BE2C (cell line): ENCODE data around the gene RARRES1.

Experiments used
- DNase-seq: peaks from one replicate; pipeline ENCODE4 v3.0.0-alpha.2; 2020
- H3K27me3 ChIP-seq: fragments of 250-450 bp; sonication (Bioruptor Pico); 2 replicates; pipeline ENCODE4 v1.5.1; 2020; ENCODE audit warnings: mild to moderate bottlenecking
- H3K36me3 ChIP-seq: fragments of 250-450 bp; sonication (Bioruptor Pico); 2 replicates; pipeline ENCODE4 v1.5.1; 2020; ENCODE audit warnings: mild to moderate bottlenecking
- H3K4me1 ChIP-seq: fragments of 250-450 bp; sonication (Bioruptor Pico); 2 replicates; pipeline ENCODE4 v1.5.1; 2020
- H3K4me3 ChIP-seq: 2 replicates; pipeline ENCODE4 v1.5.1; 2011; ENCODE audit warnings: low read depth, low read length
- H3K9me3 ChIP-seq: fragments of 250-450 bp; sonication (Bioruptor Pico); 2 replicates; pipeline ENCODE4 v1.5.1; 2020
- TF ChIP-seq, protein P1 (sequence below): IDR thresholded peaks from 2 replicates; pipeline ENCODE4 v1.5.1; 2012; ENCODE audit warnings: mild to moderate bottlenecking, low read depth, low read length

The RARRES1 gene

GRCh38 chr3:158768881-158769543 is 36.8 kb upstream of the RARRES1 start:
- no peaks in the 10 kb centered on the region for H3K9me3 ChIP-seq
- DNase-seq, result no peak
- no peak overlapping the region for H3K4me3 ChIP-seq
- no peaks in the 10 kb centered on the region for H3K36me3 ChIP-seq
- TF ChIP-seq, protein P1, sequence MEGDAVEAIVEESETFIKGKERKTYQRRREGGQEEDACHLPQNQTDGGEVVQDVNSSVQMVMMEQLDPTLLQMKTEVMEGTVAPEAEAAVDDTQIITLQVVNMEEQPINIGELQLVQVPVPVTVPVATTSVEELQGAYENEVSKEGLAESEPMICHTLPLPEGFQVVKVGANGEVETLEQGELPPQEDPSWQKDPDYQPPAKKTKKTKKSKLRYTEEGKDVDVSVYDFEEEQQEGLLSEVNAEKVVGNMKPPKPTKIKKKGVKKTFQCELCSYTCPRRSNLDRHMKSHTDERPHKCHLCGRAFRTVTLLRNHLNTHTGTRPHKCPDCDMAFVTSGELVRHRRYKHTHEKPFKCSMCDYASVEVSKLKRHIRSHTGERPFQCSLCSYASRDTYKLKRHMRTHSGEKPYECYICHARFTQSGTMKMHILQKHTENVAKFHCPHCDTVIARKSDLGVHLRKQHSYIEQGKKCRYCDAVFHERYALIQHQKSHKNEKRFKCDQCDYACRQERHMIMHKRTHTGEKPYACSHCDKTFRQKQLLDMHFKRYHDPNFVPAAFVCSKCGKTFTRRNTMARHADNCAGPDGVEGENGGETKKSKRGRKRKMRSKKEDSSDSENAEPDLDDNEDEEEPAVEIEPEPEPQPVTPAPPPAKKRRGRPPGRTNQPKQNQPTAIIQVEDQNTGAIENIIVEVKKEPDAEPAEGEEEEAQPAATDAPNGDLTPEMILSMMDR, result no peak
- no peaks in the 10 kb centered on the region for H3K27me3 ChIP-seq
- no peaks in the 10 kb centered on the region for H3K4me1 ChIP-seq

- Histone ChIP-seq H3K4me3 (no peak overlapping the region), H3K36me3 (no peaks in the 10 kb centered on the region), H3K27me3 (no peaks in the 10 kb centered on the region), H3K9me3 (no peaks in the 10 kb centered on the region), H3K4me1 (no peaks in the 10 kb centered on the region)
- DNase-seq, result no peak
- TF ChIP-seq, protein P1, result no peak
Observed at GRCh38 chr3:158768361-158768787, 36.1 kb upstream of the RARRES1 start.

- no peak for DNase-seq
- TF ChIP-seq, protein P1, result no peak
- H3K27me3 ChIP-seq, result no peaks in the 10 kb centered on the region
Observed at GRCh38 chr3:158766364-158766763, 34.1 kb upstream of the RARRES1 start.

GRCh38 chr3:158765518-158766205 is 33.4 kb upstream of the RARRES1 start:
- Histone ChIP-seq H3K36me3 (no peaks in the 10 kb centered on the region), H3K9me3 (no peaks in the 10 kb centered on the region), H3K4me1 (no peaks in the 10 kb centered on the region), H3K4me3 (no peak overlapping the region), H3K27me3 (no peaks in the 10 kb centered on the region)
- TF ChIP-seq, protein P1, result no peak
- DNase-seq, result no peak

More at GRCh38 chr3:158766364-158766763, 34.1 kb upstream of the RARRES1 start:
- no peaks in the 10 kb centered on the region for H3K9me3 ChIP-seq
- H3K4me1 ChIP-seq, result no peaks in the 10 kb centered on the region
- H3K4me3 ChIP-seq, result no peak overlapping the region
- no peaks in the 10 kb centered on the region for H3K36me3 ChIP-seq

- H3K4me1 ChIP-seq, result no peaks in the 10 kb centered on the region
- DNase-seq, result no peak
- no peak overlapping the region for H3K4me3 ChIP-seq
- no peaks in the 10 kb centered on the region for H3K36me3 ChIP-seq
- H3K9me3 ChIP-seq, result no peaks in the 10 kb centered on the region
- H3K27me3 ChIP-seq, result no peaks in the 10 kb centered on the region
- TF ChIP-seq, protein P1, result no peak
Observed at GRCh38 chr3:158763421-158763820, 31.2 kb upstream of the RARRES1 start.

DNA sequence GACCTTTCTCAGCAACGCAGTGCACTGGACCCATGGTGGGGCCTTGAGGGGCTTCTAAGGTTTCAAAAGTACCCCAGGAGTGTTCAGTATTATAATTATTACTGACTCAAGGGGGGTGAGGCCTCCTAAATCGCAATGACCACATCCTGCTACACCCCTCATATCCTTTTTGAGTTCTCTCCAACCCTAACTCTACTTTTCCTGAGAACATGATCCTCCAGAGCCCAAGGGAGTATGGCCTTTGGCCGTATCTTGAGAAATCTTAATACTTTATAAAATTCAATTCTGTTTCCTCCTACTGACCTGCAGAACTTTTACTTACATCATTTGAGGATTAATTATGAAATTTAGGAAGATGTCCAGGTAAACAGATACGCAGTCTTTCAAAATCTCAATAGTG is 30.4 kb upstream of the RARRES1 start:
- H3K4me3 ChIP-seq, result no peak overlapping the region

More for the DNA sequence above, 30.4 kb upstream of the RARRES1 start:
- H3K4me1 ChIP-seq, result no peaks in the 10 kb centered on the region
- TF ChIP-seq, protein P1, result no peak
- no peaks in the 10 kb centered on the region for H3K36me3 ChIP-seq
- H3K27me3 ChIP-seq, result no peaks in the 10 kb centered on the region
- H3K9me3 ChIP-seq, result no peaks in the 10 kb centered on the region
- no peak for DNase-seq
